Fibroblast of the aortic adventitia (primary cell): ENCODE measurements around the gene ARHGAP10. TPM values are rescaled to one million over a fixed set of nuclear protein-coding genes. Genes with fewer than 3 reads are reported as not detected.
A peak's percentile ranks its signal among the peaks of the same experiment; 100 is the strongest.

Experiments used
- DNase-seq: peaks from one replicate; pipeline ENCODE4 v3.0.0-alpha.2; 2010; ENCODE audit warnings: low read depth
- H3K4me3 ChIP-seq: 2 replicates; pipeline ENCODE4 v1.5.1; 2011; ENCODE audit warnings: low read depth, mild to moderate bottlenecking, control low read depth, low read length, moderate library complexity
- total RNA-seq: library from RNA; depleted of rRNA; stranded (reverse); fragments of >200 nt; gene quantifications from 2 replicates; pipeline ENCODE4 v1.2.3, GENCODE V29; 2012; ENCODE audit warnings: low replicate concordance
- TF ChIP-seq, protein P1 (sequence below): IDR thresholded peaks from 2 replicates; pipeline ENCODE4 v1.5.1; 2011; ENCODE audit warnings: mild to moderate bottlenecking, low read length, control low read depth, inconsistent platforms; ENCODE audit not compliant: insufficient read depth

The ARHGAP10 gene
- total RNA-seq, 1 donor: 45.0 TPM

DNA sequence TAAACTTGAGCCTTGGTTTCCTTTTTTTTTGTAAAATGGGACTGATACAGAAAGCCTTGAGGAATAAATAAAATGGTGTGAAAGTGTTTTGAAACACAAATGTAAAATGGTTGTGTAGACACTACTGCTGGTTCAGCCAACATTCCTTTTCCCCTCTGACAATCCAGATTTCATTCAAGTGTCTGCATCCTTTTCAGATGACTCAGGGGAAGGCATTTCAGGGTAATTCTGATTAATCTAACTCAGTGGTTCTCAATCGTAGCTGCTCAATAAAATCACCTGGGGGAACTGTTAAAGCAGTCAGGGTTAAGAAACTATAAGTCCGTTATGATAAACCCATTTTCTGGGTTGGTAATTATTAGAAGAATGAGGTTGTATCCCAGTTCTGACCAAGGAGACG, 4.6 kb downstream of the ARHGAP10 start:
- H3K4me3 ChIP-seq: no peak overlapping the region
- DNase-seq: peak; percentile 87
- TF ChIP-seq, protein P1, sequence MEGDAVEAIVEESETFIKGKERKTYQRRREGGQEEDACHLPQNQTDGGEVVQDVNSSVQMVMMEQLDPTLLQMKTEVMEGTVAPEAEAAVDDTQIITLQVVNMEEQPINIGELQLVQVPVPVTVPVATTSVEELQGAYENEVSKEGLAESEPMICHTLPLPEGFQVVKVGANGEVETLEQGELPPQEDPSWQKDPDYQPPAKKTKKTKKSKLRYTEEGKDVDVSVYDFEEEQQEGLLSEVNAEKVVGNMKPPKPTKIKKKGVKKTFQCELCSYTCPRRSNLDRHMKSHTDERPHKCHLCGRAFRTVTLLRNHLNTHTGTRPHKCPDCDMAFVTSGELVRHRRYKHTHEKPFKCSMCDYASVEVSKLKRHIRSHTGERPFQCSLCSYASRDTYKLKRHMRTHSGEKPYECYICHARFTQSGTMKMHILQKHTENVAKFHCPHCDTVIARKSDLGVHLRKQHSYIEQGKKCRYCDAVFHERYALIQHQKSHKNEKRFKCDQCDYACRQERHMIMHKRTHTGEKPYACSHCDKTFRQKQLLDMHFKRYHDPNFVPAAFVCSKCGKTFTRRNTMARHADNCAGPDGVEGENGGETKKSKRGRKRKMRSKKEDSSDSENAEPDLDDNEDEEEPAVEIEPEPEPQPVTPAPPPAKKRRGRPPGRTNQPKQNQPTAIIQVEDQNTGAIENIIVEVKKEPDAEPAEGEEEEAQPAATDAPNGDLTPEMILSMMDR: no peak

DNA sequence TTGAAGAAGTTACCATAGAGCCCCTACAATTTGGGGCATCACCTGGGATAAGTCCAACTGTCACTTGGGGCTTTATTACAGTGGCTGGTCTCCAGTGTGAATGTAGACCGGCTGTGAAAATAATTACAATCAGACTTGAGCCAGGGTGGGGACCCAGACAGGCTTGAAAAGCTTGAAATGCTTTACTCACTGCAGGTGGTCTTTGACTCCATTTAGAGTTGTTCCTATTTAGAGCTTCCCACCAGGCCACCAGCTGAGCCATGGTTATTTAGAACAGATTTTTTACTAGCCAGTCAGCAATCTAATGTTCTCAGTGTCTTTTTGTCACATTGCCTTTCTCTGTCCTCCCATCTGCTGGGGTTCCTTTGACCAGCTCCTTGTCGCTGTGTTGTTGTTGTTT, 5.7 kb downstream of the ARHGAP10 start:
- no peak for DNase-seq
- TF ChIP-seq, protein P1: no peak
- H3K4me3 ChIP-seq: no peak overlapping the region

DNA sequence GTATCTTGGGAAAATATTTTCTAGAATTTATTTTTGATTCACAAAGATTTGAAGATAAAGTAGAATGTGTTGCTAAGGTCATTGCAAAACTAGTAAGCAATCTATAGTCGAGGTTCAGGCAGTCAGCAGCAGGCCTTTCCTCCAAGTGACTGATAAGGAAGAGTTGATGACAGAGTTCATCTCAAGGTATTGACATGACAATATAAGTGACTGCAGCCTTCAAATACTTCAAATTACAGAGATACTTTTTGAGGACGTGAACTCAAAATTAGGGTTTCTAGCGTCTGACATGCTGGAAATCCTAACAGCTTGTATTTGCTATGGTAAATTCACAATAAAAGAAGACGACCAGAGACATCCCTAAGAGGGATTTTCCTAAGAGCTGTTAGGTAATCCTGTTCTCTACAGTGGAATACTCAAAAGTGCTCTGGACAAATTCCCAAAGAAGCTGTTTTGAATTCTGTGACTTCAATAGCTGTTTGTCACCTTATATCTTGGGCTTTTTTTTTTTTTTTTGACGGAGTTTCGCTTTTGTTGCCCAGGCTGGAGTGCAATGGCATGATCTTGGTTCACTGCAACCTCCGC, 7.4 kb downstream of the ARHGAP10 start:
- DNase-seq: no peak
- TF ChIP-seq, protein P1: no peak
- no peak overlapping the region for H3K4me3 ChIP-seq

DNA sequence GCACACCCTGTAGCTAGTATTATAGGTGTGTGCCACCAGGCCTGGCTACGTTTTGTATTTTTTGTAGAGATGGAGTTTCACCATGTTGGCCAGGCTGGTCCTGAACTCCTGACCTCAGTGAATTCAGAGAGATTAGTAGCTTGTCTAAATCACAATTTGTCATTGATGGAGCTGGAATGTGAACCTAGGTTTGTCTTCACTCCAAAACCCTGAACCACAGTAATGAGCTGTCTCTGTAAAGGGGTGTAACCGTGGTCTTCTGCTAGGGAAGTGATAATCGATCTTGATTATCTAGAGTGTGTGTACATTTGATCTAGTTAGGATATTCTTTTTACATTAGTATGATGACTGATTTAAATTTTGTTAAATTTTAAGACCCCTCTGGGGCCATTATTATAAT, 8.3 kb downstream of the ARHGAP10 start:
- TF ChIP-seq, protein P1: no peak
- DNase-seq: peak; percentile 25
- H3K4me3 ChIP-seq: no peak overlapping the region

DNA sequence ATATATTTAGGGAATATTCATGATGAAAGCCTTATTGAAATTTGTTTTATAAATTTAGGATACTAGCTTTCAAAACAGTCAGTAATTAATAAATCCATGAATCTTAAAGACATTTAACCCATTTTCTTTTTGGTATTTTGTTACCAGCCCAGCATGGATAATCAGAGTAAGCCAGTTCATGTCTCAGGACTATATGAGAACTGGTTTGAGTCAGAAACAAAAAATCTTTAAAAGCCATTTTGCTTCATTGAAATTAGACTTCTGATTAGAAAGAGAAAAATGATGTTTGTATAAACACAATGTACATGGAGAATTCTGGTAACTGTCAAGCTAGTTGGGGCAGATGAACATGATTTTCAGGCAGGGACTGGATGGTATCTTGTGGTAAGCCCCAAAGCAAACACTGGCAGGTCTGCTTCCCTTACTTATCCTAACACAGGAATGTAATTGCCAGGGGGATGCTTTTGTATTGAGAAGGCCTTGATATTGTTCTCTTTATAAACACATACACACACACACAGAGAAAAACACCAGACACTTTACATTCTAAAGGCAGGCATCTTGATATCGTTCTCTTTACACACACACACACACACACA, 9.4 kb downstream of the ARHGAP10 start:
- TF ChIP-seq, protein P1: no peak
- peak; percentile 77 for DNase-seq
- no peak overlapping the region for H3K4me3 ChIP-seq

DNA sequence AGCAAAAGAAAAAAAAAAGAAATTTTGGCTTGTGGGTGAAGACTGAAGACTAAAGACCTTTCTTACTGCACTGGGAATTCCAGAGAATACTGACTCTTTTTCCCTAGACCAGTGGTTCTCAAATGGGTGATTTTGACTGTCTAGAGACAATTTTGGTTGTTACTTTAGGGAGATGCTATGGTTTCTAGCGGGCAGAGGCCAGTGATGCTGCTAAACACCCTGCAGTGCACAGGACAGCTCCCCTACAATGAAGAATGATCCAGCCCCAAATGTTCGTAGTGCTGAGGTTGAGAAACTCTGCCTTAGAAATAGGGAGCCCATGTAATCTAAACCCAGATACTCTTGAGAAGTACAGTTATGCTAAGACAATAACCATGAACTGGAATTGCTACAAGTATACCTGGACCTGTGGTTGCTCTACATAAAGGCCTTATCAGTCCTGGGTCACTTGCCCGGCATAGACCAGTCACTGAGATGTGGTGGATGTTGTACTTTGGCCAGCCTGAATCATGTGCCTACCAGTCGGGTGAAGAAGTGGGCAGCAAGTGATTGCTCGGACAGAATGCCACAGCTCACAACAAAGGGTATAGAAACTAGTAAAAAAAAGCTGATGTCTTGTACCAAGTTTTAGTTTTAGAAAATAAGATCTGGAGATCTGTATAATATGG, 16.0 kb downstream of the ARHGAP10 start:
- H3K4me3 ChIP-seq: no peak overlapping the region
- peak; percentile 12 for DNase-seq
- TF ChIP-seq, protein P1: no peak
